Bronchial epithelial cell (primary cell): ENCODE results near the gene GPR61. TPM values are rescaled to one million over a fixed set of nuclear protein-coding genes. Genes with fewer than 3 reads are reported as not detected.

Experiments used
- DNase-seq: peaks from one replicate; pipeline ENCODE4 v3.0.0-alpha.2; 2010; ENCODE audit warnings: low read depth
- FAIRE-seq: peaks from 2 replicates; lab custom pipeline; 2011; peaks lifted over from hg19 to GRCh38; lab: Jason Lieb, UNC
- H3K27me3 ChIP-seq: 2 replicates; pipeline ENCODE4 v1.5.1; 2011; ENCODE audit warnings: low read length; ENCODE audit not compliant: control insufficient read depth, insufficient read depth
- H3K36me3 ChIP-seq: 2 replicates; pipeline ENCODE4 v1.5.1; 2011; ENCODE audit warnings: low read length; ENCODE audit not compliant: control insufficient read depth, insufficient read depth
- H3K4me3 ChIP-seq: 2 replicates; pipeline ENCODE4 v1.5.1; 2011; ENCODE audit warnings: mild to moderate bottlenecking, low read depth, low read length, control low read depth
- CTCF ChIP-seq: IDR thresholded peaks from 2 replicates; pipeline ENCODE4 v1.5.1; 2011; ENCODE audit warnings: mild to moderate bottlenecking, moderate library complexity, low read length, control low read depth, inconsistent platforms; ENCODE audit not compliant: insufficient read depth, severe bottlenecking
- total RNA-seq: library from RNA; depleted of rRNA; stranded (reverse); fragments of >200 nt; gene quantifications from 2 replicates; pipeline ENCODE4 v1.2.1, GENCODE V29; 2014

The GPR61 gene
- total RNA-seq, 1 donor from 2014 or later = not detected

GRCh38 chr1:109513110-109513710 lies 26.5 kb upstream of the GPR61 start:
- no peak for TF ChIP-seq CTCF
- DNase-seq (no peak), FAIRE-seq (no peak)

GRCh38 chr1:109514846-109515245 lies 24.8 kb upstream of the GPR61 start:
- Histone ChIP-seq H3K4me3 (no peak overlapping the region), H3K27me3 (peaks cover 2% of the 10 kb centered on the region), H3K36me3 (no peaks in the 10 kb centered on the region)
- DNase-seq = no peak
- TF ChIP-seq CTCF = no peak
- FAIRE-seq = no peak

More at GRCh38 chr1:109513110-109513710, 26.5 kb upstream of the GPR61 start:
- H3K4me3 ChIP-seq = no peak overlapping the region
- no peaks in the 10 kb centered on the region for H3K36me3 ChIP-seq
- peaks cover 4% of the 10 kb centered on the region for H3K27me3 ChIP-seq

- TF ChIP-seq CTCF = no peak
- DNase-seq (peak; percentile 21), FAIRE-seq (no peak)
- no peak overlapping the region for H3K4me3 ChIP-seq
- H3K36me3 ChIP-seq = no peaks in the 10 kb centered on the region
- H3K27me3 ChIP-seq = no peaks in the 10 kb centered on the region
These were observed 22.8 kb upstream of the GPR61 start for GRCh38 chr1:109516872-109517271.

GRCh38 chr1:109517337-109517736 lies 22.3 kb upstream of the GPR61 start:
- H3K36me3 ChIP-seq = no peaks in the 10 kb centered on the region

GRCh38 chr1:109521002-109521951 lies 18.4 kb upstream of the GPR61 start:
- Histone ChIP-seq H3K36me3 (no peaks in the 10 kb centered on the region), H3K27me3 (no peaks in the 10 kb centered on the region), H3K4me3 (no peak overlapping the region)
- no peak for DNase-seq
- FAIRE-seq = no peak
- TF ChIP-seq CTCF = no peak

More at GRCh38 chr1:109517337-109517736, 22.3 kb upstream of the GPR61 start:
- H3K27me3 ChIP-seq = no peaks in the 10 kb centered on the region
- FAIRE-seq (no peak), DNase-seq (no peak)
- TF ChIP-seq CTCF = no peak
- no peak overlapping the region for H3K4me3 ChIP-seq
